Parathyroid adenoma (tissue), 2 donors: Measurements from ENCODE around the gene TMEM121B.

Experiments used
- H2AFZ ChIP-seq: fragments of 300-600 bp; sonication (generic); one replicate; pipeline ENCODE4 v1.7.0; 2017; ENCODE audit warnings: antibody characterized with exemption, mild to moderate bottlenecking
- H3K27ac ChIP-seq: fragments of 300-600 bp; sonication (generic); one replicate; pipeline ENCODE4 v1.7.0; 2017
- H3K27me3 ChIP-seq: fragments of 300-600 bp; sonication (generic); one replicate; pipeline ENCODE4 v1.7.0; 2017; ENCODE audit warnings: low read length; ENCODE audit not compliant: control insufficient read depth, insufficient read depth
- H3K36me3 ChIP-seq: fragments of 300-600 bp; sonication (generic); one replicate; pipeline ENCODE4 v1.7.0; 2017; ENCODE audit warnings: low read length; ENCODE audit not compliant: control insufficient read depth, insufficient read depth
- H3K4me1 ChIP-seq: fragments of 300-600 bp; sonication (generic); one replicate; pipeline ENCODE4 v1.7.0; 2017; ENCODE audit warnings: control low read depth
- H3K4me2 ChIP-seq: fragments of 300-600 bp; sonication (generic); one replicate; pipeline ENCODE4 v1.7.0; 2017; ENCODE audit warnings: low read length
- H3K4me3 ChIP-seq: fragments of 300-600 bp; sonication (generic); one replicate; pipeline ENCODE4 v1.7.0; 2017; ENCODE audit warnings: low read depth, low read length
- H3K79me2 ChIP-seq: fragments of 300-600 bp; sonication (generic); one replicate; pipeline ENCODE4 v1.7.0; 2017; ENCODE audit warnings: control low read depth
- H3K9ac ChIP-seq: fragments of 300-600 bp; sonication (generic); one replicate; pipeline ENCODE4 v1.7.0; 2017; ENCODE audit warnings: mild to moderate bottlenecking
- H3K9me3 ChIP-seq: fragments of 300-600 bp; sonication (generic); one replicate; pipeline ENCODE4 v1.7.0; 2017; ENCODE audit warnings: low read length; ENCODE audit not compliant: control insufficient read depth
- TF ChIP-seq, protein P1 (sequence below): fragments of 300-600 bp; sonication (generic); IDR thresholded peaks from one replicate; pipeline ENCODE4 v1.7.0; 2017; ENCODE audit warnings: antibody characterized with exemption, mild to moderate bottlenecking
- donor health status: primary hyperparathyroidism.

TMEM121B gene

DNA sequence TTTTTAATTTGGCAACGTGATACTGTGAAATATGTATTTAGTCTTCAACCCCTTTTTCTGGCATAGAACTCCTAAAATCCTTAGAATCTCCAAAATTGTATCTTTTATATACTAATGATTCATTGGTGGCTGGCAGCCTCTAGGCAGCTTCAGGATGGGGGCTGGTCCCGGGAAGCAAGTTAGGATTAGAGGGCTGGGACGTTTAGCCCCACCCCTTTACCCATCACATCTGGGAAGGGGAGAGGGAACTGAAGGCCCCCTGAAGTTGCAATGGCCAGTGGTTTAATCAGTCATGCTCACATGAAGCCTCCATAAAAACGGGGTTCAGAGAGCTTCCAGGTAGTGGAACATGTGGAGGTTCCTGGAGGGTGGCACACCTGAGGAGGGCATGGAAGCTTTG lies 29.3 kb downstream of the TMEM121B start:
- Histone ChIP-seq H3K79me2 (no peaks in the 10 kb centered on the region), H3K4me3 (no peak overlapping the region), H3K4me2 (no peak overlapping the region), H3K27me3 (no peaks in the 10 kb centered on the region), H3K27ac (no peak overlapping the region), H3K36me3 (no peaks in the 10 kb centered on the region), H3K9me3 (no peaks in the 10 kb centered on the region), H3K4me1 (no peaks in the 10 kb centered on the region), H2AFZ (no peak overlapping the region), H3K9ac (no peak overlapping the region)
- TF ChIP-seq, protein P1, sequence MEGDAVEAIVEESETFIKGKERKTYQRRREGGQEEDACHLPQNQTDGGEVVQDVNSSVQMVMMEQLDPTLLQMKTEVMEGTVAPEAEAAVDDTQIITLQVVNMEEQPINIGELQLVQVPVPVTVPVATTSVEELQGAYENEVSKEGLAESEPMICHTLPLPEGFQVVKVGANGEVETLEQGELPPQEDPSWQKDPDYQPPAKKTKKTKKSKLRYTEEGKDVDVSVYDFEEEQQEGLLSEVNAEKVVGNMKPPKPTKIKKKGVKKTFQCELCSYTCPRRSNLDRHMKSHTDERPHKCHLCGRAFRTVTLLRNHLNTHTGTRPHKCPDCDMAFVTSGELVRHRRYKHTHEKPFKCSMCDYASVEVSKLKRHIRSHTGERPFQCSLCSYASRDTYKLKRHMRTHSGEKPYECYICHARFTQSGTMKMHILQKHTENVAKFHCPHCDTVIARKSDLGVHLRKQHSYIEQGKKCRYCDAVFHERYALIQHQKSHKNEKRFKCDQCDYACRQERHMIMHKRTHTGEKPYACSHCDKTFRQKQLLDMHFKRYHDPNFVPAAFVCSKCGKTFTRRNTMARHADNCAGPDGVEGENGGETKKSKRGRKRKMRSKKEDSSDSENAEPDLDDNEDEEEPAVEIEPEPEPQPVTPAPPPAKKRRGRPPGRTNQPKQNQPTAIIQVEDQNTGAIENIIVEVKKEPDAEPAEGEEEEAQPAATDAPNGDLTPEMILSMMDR, result no peak

DNA sequence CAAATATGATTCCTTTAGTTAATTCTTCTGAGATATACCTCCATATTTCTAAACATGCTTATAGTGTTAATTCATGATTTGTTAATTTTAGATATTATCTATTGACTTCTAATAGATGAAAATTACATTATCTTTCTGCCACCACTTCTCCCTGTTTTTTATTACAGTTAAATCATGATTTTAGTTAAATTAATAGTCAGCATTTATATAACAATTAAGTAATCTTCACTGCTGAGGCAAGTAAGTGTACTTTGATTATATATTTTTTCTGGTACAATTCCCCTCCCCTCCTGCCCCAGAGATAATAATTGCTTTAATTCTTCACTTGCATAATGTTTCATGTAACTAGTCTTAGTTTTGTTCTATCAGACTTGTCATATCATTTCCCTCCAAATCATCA lies 30.6 kb downstream of the TMEM121B start:
- H3K36me3 ChIP-seq, result no peaks in the 10 kb centered on the region
- no peaks in the 10 kb centered on the region for H3K27me3 ChIP-seq
- H3K9me3 ChIP-seq, result no peaks in the 10 kb centered on the region
- H3K4me3 ChIP-seq, result no peak overlapping the region
- no peaks in the 10 kb centered on the region for H3K4me1 ChIP-seq
- TF ChIP-seq, protein P1, result no peak
- H3K9ac ChIP-seq, result no peak overlapping the region
- H2AFZ ChIP-seq, result no peak overlapping the region
- H3K4me2 ChIP-seq, result no peak overlapping the region
- H3K79me2 ChIP-seq, result no peaks in the 10 kb centered on the region
- no peak overlapping the region for H3K27ac ChIP-seq

DNA sequence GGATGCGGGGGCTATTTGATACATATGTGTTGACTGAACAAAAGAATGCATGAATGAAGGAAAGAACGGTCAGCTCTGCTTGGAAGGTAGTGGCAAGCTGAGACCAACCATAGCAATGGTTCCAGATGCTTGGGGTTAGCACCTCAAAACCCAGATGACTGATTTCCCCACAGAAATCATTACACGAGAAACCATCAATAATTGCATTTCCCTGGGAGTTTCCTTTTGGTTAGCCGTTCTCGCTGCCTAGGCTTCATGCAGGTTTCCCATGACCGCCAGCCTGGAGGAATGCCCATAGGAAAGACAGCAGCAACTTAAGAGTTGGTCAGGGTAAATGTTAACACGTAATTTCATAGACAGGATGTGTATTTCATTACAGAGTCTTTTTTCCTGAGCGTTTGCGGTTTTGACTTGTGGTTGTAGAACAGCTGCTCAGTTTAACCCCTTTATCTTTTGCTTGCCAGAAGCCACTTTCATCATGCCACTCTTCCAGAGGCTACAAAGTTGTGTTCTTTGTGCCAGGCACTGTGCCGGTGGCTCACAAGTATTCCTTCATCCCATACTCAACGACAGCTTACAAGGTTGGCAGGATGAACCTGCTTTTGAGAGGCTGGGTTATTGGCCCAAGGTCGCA lies 33.5 kb downstream of the TMEM121B start:
- Histone ChIP-seq H3K4me1 (no peaks in the 10 kb centered on the region), H3K36me3 (no peaks in the 10 kb centered on the region), H3K4me3 (no peak overlapping the region), H3K9ac (no peak overlapping the region), H3K9me3 (no peaks in the 10 kb centered on the region), H3K27ac (no peak overlapping the region), H3K4me2 (no peak overlapping the region), H3K27me3 (no peaks in the 10 kb centered on the region), H3K79me2 (no peaks in the 10 kb centered on the region), H2AFZ (no peak overlapping the region)
- TF ChIP-seq, protein P1, result no peak

DNA sequence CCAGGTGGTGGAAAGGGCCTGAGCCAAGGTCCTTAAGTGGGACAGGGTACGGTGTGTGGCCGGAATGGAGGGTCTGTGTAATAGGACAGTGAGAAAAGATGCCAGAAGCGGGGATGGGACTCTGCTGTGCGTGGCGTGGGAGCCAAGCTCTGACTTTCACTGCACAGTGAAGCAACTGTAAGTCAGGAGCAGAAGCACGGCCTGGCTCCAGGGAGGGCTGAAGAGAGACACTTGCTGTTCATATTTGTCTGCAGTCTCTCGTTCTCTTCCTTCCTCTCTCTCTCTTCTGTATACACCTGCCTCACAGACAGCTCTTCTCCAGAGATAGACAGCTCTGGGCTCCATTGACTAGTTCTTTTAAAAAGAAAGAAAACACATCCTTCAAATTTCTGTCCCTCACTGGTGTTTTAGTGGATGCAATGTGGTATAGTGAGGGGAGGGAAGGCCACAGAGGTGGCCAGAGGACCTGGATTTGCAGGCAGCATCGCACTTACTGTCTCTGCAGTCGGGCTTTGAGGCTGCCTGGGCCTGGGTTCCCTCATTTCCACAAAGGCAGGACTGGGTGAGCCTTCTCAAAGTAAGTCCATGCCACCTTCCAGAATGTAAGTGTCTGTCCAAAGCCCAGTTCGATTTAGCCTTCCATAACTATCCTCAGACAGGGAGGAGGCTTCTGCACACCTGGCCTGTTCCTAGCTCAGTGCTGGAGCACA lies 34.2 kb downstream of the TMEM121B start:
- H3K4me2 ChIP-seq, result no peak overlapping the region
- no peaks in the 10 kb centered on the region for H3K4me1 ChIP-seq
- H2AFZ ChIP-seq, result no peak overlapping the region
- TF ChIP-seq, protein P1, result no peak
- no peaks in the 10 kb centered on the region for H3K9me3 ChIP-seq
- H3K4me3 ChIP-seq, result no peak overlapping the region
- no peaks in the 10 kb centered on the region for H3K36me3 ChIP-seq
- H3K79me2 ChIP-seq, result no peaks in the 10 kb centered on the region
- H3K27ac ChIP-seq, result no peak overlapping the region
- no peak overlapping the region for H3K9ac ChIP-seq
- H3K27me3 ChIP-seq, result no peaks in the 10 kb centered on the region

DNA sequence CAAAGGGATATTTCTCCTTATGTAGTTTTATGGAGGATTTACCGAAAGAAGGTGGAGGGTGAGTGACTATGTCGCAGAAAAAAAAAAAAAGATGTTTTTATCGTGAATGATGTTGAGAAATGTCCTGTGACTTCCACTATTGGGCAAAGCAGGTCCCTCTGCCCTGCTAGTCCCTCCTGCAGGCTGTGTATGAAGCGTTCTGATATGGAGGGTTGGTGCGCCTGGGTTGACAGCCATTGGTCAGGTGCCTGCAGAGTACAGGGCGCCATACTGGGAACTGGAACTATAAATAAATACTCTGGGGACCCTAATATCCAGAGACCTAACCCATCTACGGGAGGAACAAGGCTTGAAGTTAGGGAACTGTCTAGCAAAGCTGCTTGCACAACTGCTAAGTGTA lies 34.9 kb downstream of the TMEM121B start:
- Histone ChIP-seq H3K4me2 (peak overlapping the region; percentile 90), H3K79me2 (no peaks in the 10 kb centered on the region), H3K4me3 (peak overlapping the region; percentile 71), H3K9me3 (no peaks in the 10 kb centered on the region), H3K27me3 (no peaks in the 10 kb centered on the region), H3K27ac (no peak overlapping the region), H3K4me1 (no peaks in the 10 kb centered on the region), H2AFZ (no peak overlapping the region), H3K36me3 (no peaks in the 10 kb centered on the region), H3K9ac (no peak overlapping the region)
- TF ChIP-seq, protein P1, result no peak
